HepG2 (cell line): ENCODE results near the gene VAC14. TPM values are rescaled to one million over a fixed set of nuclear protein-coding genes. Genes with fewer than 3 reads are reported as not detected.
A peak's percentile ranks its signal among the peaks of the same experiment; 100 is the strongest.

ENCODE experiments used
- CENPT ChIP-seq: sonication (generic); formaldehyde crosslinking; IDR thresholded peaks from 2 replicates; pipeline ENCODE4 v1.8.0; 2022; ENCODE audit warnings: low read depth, mild to moderate bottlenecking, moderate library complexity, missing genetic modification reagents
- DNMT1 ChIP-seq: sonication (generic); formaldehyde crosslinking; IDR thresholded peaks from 2 replicates; pipeline ENCODE4 v1.5.1; 2020; ENCODE audit warnings: mild to moderate bottlenecking, missing genetic modification reagents
- ELF3 ChIP-seq: IDR thresholded peaks from 2 replicates; pipeline ENCODE4 v1.6.1; 2016; ENCODE audit warnings: missing genetic modification reagents, missing compliant biosample characterization
- FOXA3 ChIP-seq: IDR thresholded peaks from 2 replicates; pipeline ENCODE4 v1.6.1; 2016; ENCODE audit warnings: missing genetic modification reagents, missing compliant biosample characterization
- HDAC2 ChIP-seq: sonication (generic); formaldehyde crosslinking; IDR thresholded peaks from 2 replicates; pipeline ENCODE4 v1.4.0; 2020; ENCODE audit warnings: missing genetic modification reagents
- MTA1 ChIP-seq: sonication (generic); formaldehyde crosslinking; IDR thresholded peaks from 2 replicates; pipeline ENCODE4 v1.4.0; 2020; ENCODE audit warnings: missing genetic modification reagents, mild to moderate bottlenecking, borderline replicate concordance
- MTF1 ChIP-seq: sonication (generic); formaldehyde crosslinking; IDR thresholded peaks from 2 replicates; pipeline ENCODE4 v1.5.0; 2020; ENCODE audit warnings: missing genetic modification reagents
- NR2C2 ChIP-seq: sonication (generic); formaldehyde crosslinking; IDR thresholded peaks from 2 replicates; pipeline ENCODE4 v1.4.0; 2020; ENCODE audit warnings: missing genetic modification reagents, mild to moderate bottlenecking, moderate library complexity, borderline replicate concordance
- PCBP2 ChIP-seq: fragments of 200-400 bp; formaldehyde crosslinking; optimal IDR thresholded peaks from 2 replicates; pipeline ENCODE3; 2018; ENCODE audit warnings: low read length, low read depth; ENCODE audit not compliant: poor library complexity, severe bottlenecking
- POLR2G ChIP-seq: fragments of 200-400 bp; formaldehyde crosslinking; IDR thresholded peaks from 2 replicates; pipeline ENCODE4 v1.6.1; 2018; ENCODE audit warnings: mild to moderate bottlenecking, low read depth, low read length, moderate library complexity
- RAD21 ChIP-seq: fragments of 450-650 bp; formaldehyde crosslinking; IDR thresholded peaks from 2 replicates; pipeline ENCODE4 v1.5.0; 2020; ENCODE audit warnings: mild to moderate bottlenecking
- REXO4 ChIP-seq: sonication (generic); formaldehyde crosslinking; IDR thresholded peaks from 2 replicates; pipeline ENCODE4 v1.8.0; 2022; ENCODE audit warnings: missing genetic modification reagents, mild to moderate bottlenecking, borderline replicate concordance
- TBX3 ChIP-seq: fragments of 450-650 bp; IDR thresholded peaks from 2 replicates; pipeline ENCODE4 v1.6.1; 2017; ENCODE audit warnings: antibody characterized with exemption, mild to moderate bottlenecking, inconsistent platforms, borderline replicate concordance
- ZBTB7A ChIP-seq: sonication (generic); formaldehyde crosslinking; IDR thresholded peaks from 2 replicates; pipeline ENCODE4 v1.8.0; 2022; ENCODE audit warnings: mild to moderate bottlenecking, missing genetic modification reagents
- ZBTB8A ChIP-seq: sonication (generic); formaldehyde crosslinking; IDR thresholded peaks from 2 replicates; pipeline ENCODE4 v1.4.0; 2020; ENCODE audit warnings: mild to moderate bottlenecking, low read depth, missing genetic modification reagents, borderline replicate concordance
- ZC3H4 ChIP-seq: sonication (generic); formaldehyde crosslinking; IDR thresholded peaks from 2 replicates; pipeline ENCODE4 v1.4.0; 2020; ENCODE audit warnings: missing genetic modification reagents, borderline replicate concordance
- ZNF138 ChIP-seq: sonication (generic); formaldehyde crosslinking; IDR thresholded peaks from 2 replicates; pipeline ENCODE4 v1.5.0; 2020; ENCODE audit warnings: mild to moderate bottlenecking, low read depth, missing genetic modification reagents
- ZNF143 ChIP-seq: sonication (generic); formaldehyde crosslinking; IDR thresholded peaks from 2 replicates; pipeline ENCODE4 v1.4.0; 2020; ENCODE audit warnings: missing genetic modification reagents
- ZSCAN30 ChIP-seq: sonication (generic); formaldehyde crosslinking; IDR thresholded peaks from 2 replicates; pipeline ENCODE4 v1.5.0; 2020; ENCODE audit warnings: mild to moderate bottlenecking, missing genetic modification reagents
- polyA plus RNA-seq, 8 experiments: library from polyadenylated mRNA; depleted of rRNA in 3 of 8; stranded (reverse) in 7 of 8; unstranded in 1 of 8; fragments of >200 nt; fragmentation: Illumina TruSeq in 4 of 8; extraction: Trizol in 4 of 8; gene quantifications; 2 replicates each; pipeline versions ENCODE4 v1.2.1 to v1.2.3, GENCODE V29; 2011 to 2016; ENCODE audit warnings: low read depth in 4 of 8, missing spikeins in 1 of 8, mixed read lengths in 1 of 8; ENCODE audit not compliant: insufficient read depth in 1 of 8
- total RNA-seq, 5 experiments: library from RNA; depleted of rRNA; stranded (reverse); fragments of >200 nt; fragmentation: Illumina TruSeq; extraction: Trizol; gene quantifications; 2 replicates each; pipeline ENCODE4 v1.2.3, GENCODE V29; 2016; ENCODE audit warnings: low read depth in 1 of 5
- TF ChIP-seq, protein P1 (sequence below): sonication (generic); formaldehyde crosslinking; IDR thresholded peaks from 2 replicates; pipeline ENCODE4 v1.4.0; 2020; ENCODE audit warnings: low read depth, mild to moderate bottlenecking, missing genetic modification reagents
- TF ChIP-seq, protein P2 (sequence below): sonication (generic); formaldehyde crosslinking; IDR thresholded peaks from 2 replicates; pipeline ENCODE4 v1.8.1; 2023; ENCODE audit warnings: missing genetic modification reagents, mild to moderate bottlenecking, borderline replicate concordance
- TF ChIP-seq, protein P3 (sequence below): sonication (generic); formaldehyde crosslinking; IDR thresholded peaks from 2 replicates; pipeline ENCODE4 v1.5.1; 2020; ENCODE audit warnings: mild to moderate bottlenecking, missing genetic modification reagents, moderate library complexity
- TF ChIP-seq, protein P4 (sequence below): IDR thresholded peaks from 2 replicates; pipeline ENCODE4 v1.6.1; 2012; ENCODE audit warnings: low read depth, low read length, improper control_type of control experiment

The VAC14 gene
- total and polyA plus RNA-seq, 2 of the 13 experiments (the other 11 are each of a cell fraction or from before 2014, with no cell fraction given): 23.5 to 24.6 TPM

DNA sequence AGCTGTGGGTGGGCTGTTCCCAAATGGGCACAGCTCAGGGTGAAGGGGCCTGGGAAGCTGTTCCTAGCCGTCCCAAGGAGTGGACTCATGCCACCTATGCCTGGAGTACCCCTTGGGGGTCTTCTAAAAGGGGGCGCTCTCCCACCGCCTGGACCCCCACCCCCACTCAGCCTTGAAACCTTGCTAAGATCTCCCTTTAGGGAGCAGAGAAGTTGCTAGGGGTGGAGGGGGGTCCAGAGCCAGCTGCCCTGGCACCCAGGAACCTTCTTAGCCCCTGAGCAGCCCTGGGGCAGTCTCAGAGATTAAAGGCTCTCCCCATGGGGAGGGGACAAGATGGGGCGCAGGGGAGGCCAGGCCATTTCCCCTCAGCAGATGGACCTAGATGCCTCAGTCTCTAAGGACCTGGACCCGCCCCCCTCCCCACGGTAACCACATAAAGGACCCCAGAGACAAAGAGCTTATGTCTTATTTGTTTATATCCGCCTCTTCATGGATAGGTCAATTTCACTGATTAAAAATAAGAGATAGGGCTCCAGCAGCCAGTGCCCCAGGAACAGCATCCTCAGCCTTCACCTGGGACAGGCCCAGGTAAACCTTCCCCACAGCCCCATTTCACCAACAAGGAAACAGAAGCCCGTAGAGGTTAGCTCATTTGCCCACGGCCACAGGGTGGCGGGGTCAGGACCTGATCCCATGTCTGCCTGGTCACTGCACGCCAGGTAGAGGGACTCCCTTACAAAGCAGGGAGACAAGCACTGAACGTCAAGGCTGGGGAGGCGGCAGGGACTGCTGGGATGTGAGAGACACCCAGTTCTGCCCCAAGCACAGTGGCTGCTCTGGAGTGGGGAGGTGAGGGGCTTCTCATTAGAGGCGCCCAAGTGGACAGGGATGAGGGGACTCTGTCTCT, 118.5 kb downstream of the VAC14 start (continued):
- TF ChIP-seq ZNF138 (CRISPR knock-in tag) (0 out of 2 replicates have a peak, but pooled peaks have one; percentile 53), ZC3H4 (CRISPR knock-in tag) (0 out of 2 replicates have a peak, but pooled peaks have one; percentile 49), MTA1 (CRISPR knock-in tag) (peak; percentile 32), PCBP2 (no peak), REXO4 (CRISPR knock-in tag) (no peak), DNMT1 (CRISPR knock-in tag) (no peak), ZNF143 (CRISPR knock-in tag) (0 out of 2 replicates have a peak, but pooled peaks have one; percentile 50), POLR2G (peak; percentile 18; the same call in 1 of the 2 replicates), ZSCAN30 (CRISPR knock-in tag) (peak; percentile 6; the same call in 1 of the 2 replicates), MTF1 (CRISPR knock-in tag) (no peak), ZBTB7A (CRISPR knock-in tag) (peak; percentile 7; the same call in 1 of the 2 replicates), NR2C2 (CRISPR knock-in tag) (no peak), HDAC2 (peak; percentile 3; the same call in 1 of the 2 replicates), TBX3 (no peak), ELF3 (CRISPR knock-in tag) (peak; percentile 54; the same call in 1 of the 2 replicates), ZBTB8A (CRISPR knock-in tag) (peak; percentile 72; the same call in 1 of the 2 replicates), RAD21 (peak; percentile 6; the same call in 1 of the 2 replicates), CENPT (CRISPR knock-in tag) (0 out of 2 replicates have a peak, but pooled peaks have one; percentile 39), FOXA3 (CRISPR knock-in tag) (no peak)
- TF ChIP-seq, protein P1, sequence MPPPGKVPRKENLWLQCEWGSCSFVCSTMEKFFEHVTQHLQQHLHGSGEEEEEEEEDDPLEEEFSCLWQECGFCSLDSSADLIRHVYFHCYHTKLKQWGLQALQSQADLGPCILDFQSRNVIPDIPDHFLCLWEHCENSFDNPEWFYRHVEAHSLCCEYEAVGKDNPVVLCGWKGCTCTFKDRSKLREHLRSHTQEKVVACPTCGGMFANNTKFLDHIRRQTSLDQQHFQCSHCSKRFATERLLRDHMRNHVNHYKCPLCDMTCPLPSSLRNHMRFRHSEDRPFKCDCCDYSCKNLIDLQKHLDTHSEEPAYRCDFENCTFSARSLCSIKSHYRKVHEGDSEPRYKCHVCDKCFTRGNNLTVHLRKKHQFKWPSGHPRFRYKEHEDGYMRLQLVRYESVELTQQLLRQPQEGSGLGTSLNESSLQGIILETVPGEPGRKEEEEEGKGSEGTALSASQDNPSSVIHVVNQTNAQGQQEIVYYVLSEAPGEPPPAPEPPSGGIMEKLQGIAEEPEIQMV (CRISPR knock-in tag): peak; percentile 29; the same call in 1 of the 2 replicates
- TF ChIP-seq, protein P2, sequence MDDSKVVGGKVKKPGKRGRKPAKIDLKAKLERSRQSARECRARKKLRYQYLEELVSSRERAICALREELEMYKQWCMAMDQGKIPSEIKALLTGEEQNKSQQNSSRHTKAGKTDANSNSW (CRISPR knock-in tag): peak; percentile 57; the same call in 1 of the 2 replicates
- TF ChIP-seq, protein P3, sequence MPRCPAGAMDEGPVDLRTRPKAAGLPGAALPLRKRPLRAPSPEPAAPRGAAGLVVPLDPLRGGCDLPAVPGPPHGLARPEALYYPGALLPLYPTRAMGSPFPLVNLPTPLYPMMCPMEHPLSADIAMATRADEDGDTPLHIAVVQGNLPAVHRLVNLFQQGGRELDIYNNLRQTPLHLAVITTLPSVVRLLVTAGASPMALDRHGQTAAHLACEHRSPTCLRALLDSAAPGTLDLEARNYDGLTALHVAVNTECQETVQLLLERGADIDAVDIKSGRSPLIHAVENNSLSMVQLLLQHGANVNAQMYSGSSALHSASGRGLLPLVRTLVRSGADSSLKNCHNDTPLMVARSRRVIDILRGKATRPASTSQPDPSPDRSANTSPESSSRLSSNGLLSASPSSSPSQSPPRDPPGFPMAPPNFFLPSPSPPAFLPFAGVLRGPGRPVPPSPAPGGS (CRISPR knock-in tag): no peak
- TF ChIP-seq, protein P4, sequence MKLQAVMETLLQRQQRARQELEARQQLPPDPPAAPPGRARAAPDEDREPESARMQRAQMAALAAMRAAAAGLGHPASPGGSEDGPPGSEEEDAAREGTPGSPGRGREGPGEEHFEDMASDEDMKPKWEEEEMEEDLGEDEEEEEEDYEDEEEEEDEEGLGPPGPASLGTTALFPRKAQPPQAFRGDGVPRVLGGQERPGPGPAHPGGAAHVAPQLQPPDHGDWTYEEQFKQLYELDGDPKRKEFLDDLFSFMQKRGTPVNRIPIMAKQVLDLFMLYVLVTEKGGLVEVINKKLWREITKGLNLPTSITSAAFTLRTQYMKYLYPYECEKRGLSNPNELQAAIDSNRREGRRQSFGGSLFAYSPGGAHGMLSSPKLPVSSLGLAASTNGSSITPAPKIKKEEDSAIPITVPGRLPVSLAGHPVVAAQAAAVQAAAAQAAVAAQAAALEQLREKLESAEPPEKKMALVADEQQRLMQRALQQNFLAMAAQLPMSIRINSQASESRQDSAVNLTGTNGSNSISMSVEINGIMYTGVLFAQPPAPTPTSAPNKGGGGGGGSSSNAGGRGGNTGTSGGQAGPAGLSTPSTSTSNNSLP: no peak
